GM12891 (cell line): ENCODE data around the gene SLC1A6.

Experiments
- DNase-seq: peaks from one replicate; pipeline ENCODE4 v3.0.0; 2011; ENCODE audit warnings: low spot score; ENCODE audit not compliant: insufficient read length
- FAIRE-seq: peaks from 2 replicates; lab custom pipeline; 2011; peaks lifted over from hg19 to GRCh38; lab: Jason Lieb, UNC
- PAX5 ChIP-seq: IDR thresholded peaks from 2 replicates; pipeline ENCODE4 v1.6.1; 2011; ENCODE audit warnings: low read length, moderate library complexity, mild to moderate bottlenecking; ENCODE audit not compliant: insufficient read depth, severe bottlenecking
- POLR2A ChIP-seq: IDR thresholded peaks from 2 replicates; pipeline ENCODE4 v1.6.1; 2011; ENCODE audit warnings: low read depth, low read length, control low read depth
- POLR2AphosphoS5 ChIP-seq: IDR thresholded peaks from 2 replicates; pipeline ENCODE4 v1.6.1; 2011; ENCODE audit warnings: low read depth, low read length, control low read depth
- POU2F2 ChIP-seq: IDR thresholded peaks from 2 replicates; pipeline ENCODE4 v1.6.1; 2011; ENCODE audit warnings: low read depth, mild to moderate bottlenecking, control low read depth, low read length, moderate library complexity
- SPI1 ChIP-seq: IDR thresholded peaks from 2 replicates; pipeline ENCODE4 v1.6.1; 2011; ENCODE audit warnings: low read depth, low read length, control low read depth
- TAF1 ChIP-seq: IDR thresholded peaks from 2 replicates; pipeline ENCODE4 v1.6.1; 2011; ENCODE audit warnings: low read depth, low read length, control low read depth

SLC1A6 gene

GRCh38 chr19:14941189-14941588 is 38.5 kb downstream of the SLC1A6 start, which contains the start of gene OR7C2:
OR7C2 (plus strand) TSS chr19:14941489; CDS start chr19:14941489, 0 bp downstream.
- TF ChIP-seq POLR2AphosphoS5 (no peak), POLR2A (no peak), SPI1 (no peak), POU2F2 (no peak), PAX5 (no peak), TAF1 (no peak)
- no peak for FAIRE-seq
- no peak for DNase-seq

DNA sequence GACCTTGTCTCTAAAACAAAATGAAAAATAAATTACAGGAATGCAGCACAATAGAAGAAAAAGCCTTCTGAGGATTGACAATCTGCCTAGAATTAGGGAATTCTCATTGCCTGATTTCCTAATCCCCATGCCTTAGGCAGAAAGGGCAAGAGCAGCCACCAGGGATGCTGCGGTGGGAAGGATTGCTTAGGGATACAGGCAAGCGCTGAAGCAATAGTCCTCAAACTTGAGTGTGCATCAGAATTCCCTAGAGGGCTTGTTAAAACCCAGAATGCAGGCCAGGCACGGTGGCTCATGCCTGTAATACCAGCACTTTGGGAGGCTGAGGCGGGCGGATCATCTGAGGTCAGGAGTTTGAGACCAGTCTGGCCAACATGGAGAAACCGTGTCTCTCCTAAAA is 39.4 kb downstream of the SLC1A6 start:
- DNase-seq (no peak), FAIRE-seq (no peak)
- no peak for TF ChIP-seq PAX5
- no peak for TF ChIP-seq SPI1
- no peak for TF ChIP-seq POLR2A
- TF ChIP-seq POLR2AphosphoS5, result no peak
- no peak for TF ChIP-seq POU2F2
- no peak for TF ChIP-seq TAF1

- FAIRE-seq, result no peak
- TF ChIP-seq POU2F2 (no peak), SPI1 (no peak), TAF1 (no peak), POLR2A (no peak), POLR2AphosphoS5 (no peak), PAX5 (no peak)
- DNase-seq, result no peak
These were observed 46.2 kb downstream of the SLC1A6 start for GRCh38 chr19:14933506-14933905.

GRCh38 chr19:14916848-14917247 is 62.8 kb downstream of the SLC1A6 start:
- FAIRE-seq (no peak), DNase-seq (no peak)
- TF ChIP-seq POLR2A (no peak), SPI1 (no peak), PAX5 (no peak), TAF1 (no peak), POU2F2 (no peak), POLR2AphosphoS5 (no peak)

DNA sequence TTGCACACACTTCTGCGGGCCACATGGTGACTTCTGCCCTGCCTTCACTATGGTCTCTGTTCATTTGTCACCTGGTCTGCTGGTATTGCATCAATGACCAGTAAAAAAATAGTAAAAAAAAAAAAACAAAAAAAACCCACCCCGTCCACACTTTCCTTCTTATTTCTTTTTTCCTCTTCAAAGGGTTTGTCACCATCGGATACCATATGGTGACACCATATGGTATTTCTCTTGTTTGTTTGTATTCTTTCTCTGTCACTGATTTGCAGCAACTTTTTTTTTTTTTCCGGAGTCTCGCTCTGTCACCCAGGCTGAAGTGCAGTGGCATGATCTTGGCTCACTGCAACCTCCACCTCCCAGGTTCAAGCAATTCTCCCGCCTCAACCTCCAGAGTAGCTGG is 64.5 kb downstream of the SLC1A6 start:
- DNase-seq, result no peak
- FAIRE-seq, result no peak

DNA sequence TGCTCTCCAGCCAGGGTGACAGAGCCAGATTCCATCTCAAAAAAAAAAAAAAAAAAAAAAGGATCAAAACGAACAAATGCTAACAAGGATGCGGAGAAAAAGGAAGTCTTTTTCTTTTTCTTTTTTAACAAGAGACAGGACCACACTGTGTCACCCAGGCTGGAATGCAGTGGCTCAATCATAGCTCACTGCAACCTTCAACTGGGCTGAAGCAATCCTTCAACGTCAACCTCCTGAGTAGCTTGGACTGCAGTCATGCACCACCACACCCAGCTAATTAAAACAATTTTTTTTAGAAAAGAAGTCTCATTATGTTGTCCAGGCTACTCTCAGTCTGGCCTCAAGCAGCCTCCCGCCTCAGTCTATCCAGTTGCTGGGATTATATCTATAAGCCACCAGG is 73.0 kb downstream of the SLC1A6 start:
- no peak for TF ChIP-seq TAF1
- TF ChIP-seq PAX5, result no peak
- no peak for TF ChIP-seq SPI1
- no peak for TF ChIP-seq POLR2AphosphoS5
- no peak for TF ChIP-seq POLR2A
- no peak for TF ChIP-seq POU2F2
- DNase-seq (no peak), FAIRE-seq (no peak)

More for the DNA sequence above, 64.5 kb downstream of the SLC1A6 start:
- TF ChIP-seq SPI1, result no peak
- TF ChIP-seq TAF1, result no peak
- no peak for TF ChIP-seq POLR2A
- TF ChIP-seq POU2F2, result no peak
- no peak for TF ChIP-seq POLR2AphosphoS5
- no peak for TF ChIP-seq PAX5

- no peak for DNase-seq
- FAIRE-seq, result no peak
- TF ChIP-seq POLR2AphosphoS5 (no peak), TAF1 (no peak), PAX5 (no peak), POLR2A (no peak), SPI1 (no peak), POU2F2 (no peak)
These were observed 77.9 kb downstream of the SLC1A6 start for GRCh38 chr19:14901675-14902260.
